ENCODE results near the gene SOX10. TPM values are rescaled to one million over a fixed set of nuclear protein-coding genes. Genes with fewer than 3 reads are reported as not detected.

Gene SOX10
- total RNA-seq, 2 experiments from 2014 or later: not detected

GRCh38 chr22:37923927-37924326 is 60.4 kb downstream of the SOX10 start:
- DNase-seq: no peak
- Mint-ChIP-seq H3K36me3 (peaks cover 6% of the 10 kb centered on the region), H3K27ac (no peak overlapping the region), H3K27me3 (no peaks in the 10 kb centered on the region), H3K4me3 (no peak overlapping the region), H3K4me1 (peaks cover 4% of the 10 kb centered on the region), H3K9me3 (no peaks in the 10 kb centered on the region)

Other genes starting within 250 kb of the SOX10 start
- gene GCAT, start 176.6 kb downstream of the SOX10 start, total RNA-seq: 10 to 100 TPM; 11.6 to 12.9 TPM
- gene GALR3, start 161.2 kb downstream of the SOX10 start, total RNA-seq: not detected
- gene ANKRD54, start 140.2 kb downstream of the SOX10 start, total RNA-seq: 10 to 100 TPM; 20.2 to 21.9 TPM
- gene EIF3L, start 135.1 kb downstream of the SOX10 start, total RNA-seq: 100 to 1,000 TPM; 656 to 671 TPM
- 10 to 100 TPM; 14.2 to 16.6 TPM for gene MICALL1, start 78.3 kb downstream of the SOX10 start, total RNA-seq
- under 1 TPM; 0.40 to 0.41 TPM for gene C22orf23, start 31.0 kb downstream of the SOX10 start, total RNA-seq
- 100 to 1,000 TPM; 131 to 140 TPM for gene POLR2F, start 30.9 kb downstream of the SOX10 start, total RNA-seq
- 10 to 100 TPM; 19.3 TPM for gene PICK1, start 72.8 kb upstream of the SOX10 start, total RNA-seq
- gene SLC16A8, start 99.6 kb upstream of the SOX10 start, total RNA-seq: not detected
- gene BAIAP2L2, start 126.1 kb upstream of the SOX10 start, total RNA-seq: under 1 TPM; 0.20 to 0.39 TPM
- 10 to 100 TPM; 31.5 to 32.2 TPM for gene PLA2G6, start 197.3 kb upstream of the SOX10 start, total RNA-seq
- 1 to 10 TPM; 8.5 to 8.6 TPM for gene MAFF, start 217.4 kb upstream of the SOX10 start, total RNA-seq

Data from activated naive CD8-positive, alpha-beta T cell treated with anti-CD3 and anti-CD28 coated beads for 36 hours (primary cell).